CD4-positive, alpha-beta T cell (primary cell): Measurements from ENCODE around the gene PAK3. TPM values are rescaled to one million over a fixed set of nuclear protein-coding genes. Genes with fewer than 3 reads are reported as not detected.

ENCODE experiments used
- ATAC-seq: fragments of 200-7000 bp; cut with Tn5 transposase; one replicate; pipeline ENCODE4 v1.10.0; 2022; ENCODE audit warnings: mild to moderate bottlenecking; ENCODE audit not compliant: poor library complexity
- CTCF ChIA-PET: fragments of 350-600 bp; sonication (Branson Sonifier 250); formaldehyde crosslinking; loops from one replicate; lab custom pipeline; 2021; ENCODE audit warnings: antibody characterized with exemption, inconsistent platforms; lab: Charles Lee
- POLR2A ChIA-PET: fragments of 350-600 bp; sonication (Branson Sonifier 250); formaldehyde crosslinking; loops from one replicate; lab custom pipeline; 2021; ENCODE audit warnings: antibody characterized with exemption, inconsistent platforms; lab: Charles Lee
- DNase-seq, 14 experiments: peaks; one replicate each; pipeline ENCODE4 v3.0.0-alpha.2; 2013 to 2020; ENCODE audit warnings: mixed read lengths in 2 of 14
- H3K27ac ChIP-seq, 2 donors: one replicate each; pipeline versions ENCODE4 v1.5.1 to v1.7.0; 2013; ENCODE audit warnings: low read length in 2 of 2, low read depth in 1 of 2, mild to moderate bottlenecking in 1 of 2
- H3K27me3 ChIP-seq, 2 experiments: 1 replicate in 1 of 2; 2 replicates in 1 of 2; pipeline versions ENCODE4 v1.6.1 to v1.7.0; 2013; ENCODE audit warnings: low read length in 2 of 2, control low read depth in 1 of 2, mild to moderate bottlenecking in 1 of 2, moderate library complexity in 1 of 2; ENCODE audit not compliant: insufficient read depth in 2 of 2, control insufficient read depth in 1 of 2
- H3K36me3 ChIP-seq: one replicate; pipeline ENCODE4 v1.6.1; 2013; ENCODE audit warnings: low read length, control low read depth; ENCODE audit not compliant: insufficient read depth
- H3K4me1 ChIP-seq: one replicate; pipeline ENCODE4 v1.6.1; 2013; ENCODE audit warnings: low read length, control low read depth; ENCODE audit not compliant: insufficient read depth
- H3K4me3 ChIP-seq: one replicate; pipeline ENCODE4 v1.5.1; 2013; ENCODE audit warnings: mild to moderate bottlenecking, low read length, moderate library complexity
- H3K9me3 ChIP-seq, 2 experiments: 1 replicate in 1 of 2; 2 replicates in 1 of 2; pipeline versions ENCODE4 v1.6.1 to v1.7.0; 2013; ENCODE audit warnings: low read length in 2 of 2, mild to moderate bottlenecking in 2 of 2, control low read depth in 1 of 2, moderate library complexity in 1 of 2; ENCODE audit not compliant: control insufficient read depth in 1 of 2, insufficient read depth in 1 of 2
- H3K27ac Mint-ChIP-seq: one replicate; pipeline ENCODE4 v1.8.0; 2020; ENCODE audit warnings: mixed read lengths
- H3K27me3 Mint-ChIP-seq: one replicate; pipeline ENCODE4 v1.8.0; 2021; ENCODE audit warnings: mixed read lengths
- H3K36me3 Mint-ChIP-seq: one replicate; pipeline ENCODE4 v1.8.0; 2021; ENCODE audit warnings: low read depth, mixed read lengths
- H3K4me1 Mint-ChIP-seq: one replicate; pipeline ENCODE4 v1.8.0; 2021; ENCODE audit warnings: low read depth, mixed read lengths
- H3K4me3 Mint-ChIP-seq: one replicate; pipeline ENCODE4 v1.8.0; 2020; ENCODE audit warnings: mild to moderate bottlenecking, mixed read lengths
- H3K9me3 Mint-ChIP-seq: one replicate; pipeline ENCODE4 v1.8.0; 2020; ENCODE audit warnings: mixed read lengths
- intact Hi-C, 2 experiments: fragments of 100-400 bp; cut with DNase I in 1 of 2; cut with micrococcal nuclease in 1 of 2; formaldehyde crosslinking; loops; one replicate each; pipeline versions ENCODE4 v1.15.1 to v1.9.0; 2023 to 2025; cut with DNase I, micrococcal nuclease
- total RNA-seq, 174 experiments: library from RNA in 2 of 174; stranded (reverse) in 2 of 174; gene quantifications; one replicate each; pipeline ENCODE4 v1.2.3 and lab custom pipeline; 2021 to 2026
- TF ChIP-seq, protein P1 (sequence below): fragments of 200-600 bp; IDR thresholded peaks from one replicate; pipeline ENCODE4 v1.8.0; 2022; ENCODE audit warnings: antibody characterized with exemption, mild to moderate bottlenecking

The PAK3 gene
- total RNA-seq, 2 experiments from 2014 or later: 1.5 to 1.9 TPM

DNA sequence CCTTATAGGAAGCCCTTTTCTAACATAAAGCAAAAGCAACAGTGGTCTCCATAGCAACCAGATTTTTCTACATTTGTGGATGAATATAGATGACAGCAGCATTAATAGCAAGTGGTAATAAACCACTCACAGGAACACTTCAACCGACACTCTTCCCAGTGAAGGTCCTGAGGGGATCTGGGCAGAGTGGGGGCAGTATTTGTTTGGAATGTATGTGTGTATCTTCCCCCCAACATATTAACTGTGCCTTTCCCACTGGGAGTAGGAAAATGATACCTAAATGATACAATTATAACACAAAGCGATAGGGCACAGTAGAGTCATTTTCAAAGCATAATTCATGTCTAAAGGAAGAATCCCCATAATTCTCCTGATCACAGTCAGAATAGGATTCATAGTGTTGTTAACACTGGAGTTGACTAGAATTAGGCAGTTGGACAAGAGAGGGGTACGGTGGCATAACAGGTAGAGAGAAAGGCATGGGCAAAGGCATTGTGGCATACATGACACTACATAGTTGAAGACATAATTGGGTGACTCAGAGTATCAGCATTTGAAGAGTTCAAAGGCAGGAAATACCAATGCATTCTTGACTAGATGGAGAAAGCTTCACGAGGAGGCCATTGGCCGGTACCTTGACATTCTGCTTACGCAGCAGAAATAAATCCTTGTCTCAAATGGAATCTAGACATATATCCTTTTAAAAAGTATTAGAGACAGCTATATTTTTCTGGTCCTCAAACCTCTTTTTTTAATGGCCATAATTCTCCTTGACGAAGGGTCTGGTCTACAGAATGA is 159.1 kb downstream of the PAK3 start:
- Histone ChIP-seq H3K9me3 (no peaks in the 10 kb centered on the region), H3K27ac (no peak overlapping the region), H3K36me3 (no peaks in the 10 kb centered on the region), H3K4me1 (no peaks in the 10 kb centered on the region), H3K4me3 (no peak overlapping the region), H3K27me3 (no peaks in the 10 kb centered on the region)
- H3K27ac Mint-ChIP-seq: no peak overlapping the region
- intact Hi-C loops: no loop called here
- ChIA-PET POLR2A (no interaction called here), CTCF (no interaction called here)
- no peaks in the 10 kb centered on the region for H3K27me3 Mint-ChIP-seq
- H3K4me1 Mint-ChIP-seq: no peaks in the 10 kb centered on the region
- TF ChIP-seq, protein P1, sequence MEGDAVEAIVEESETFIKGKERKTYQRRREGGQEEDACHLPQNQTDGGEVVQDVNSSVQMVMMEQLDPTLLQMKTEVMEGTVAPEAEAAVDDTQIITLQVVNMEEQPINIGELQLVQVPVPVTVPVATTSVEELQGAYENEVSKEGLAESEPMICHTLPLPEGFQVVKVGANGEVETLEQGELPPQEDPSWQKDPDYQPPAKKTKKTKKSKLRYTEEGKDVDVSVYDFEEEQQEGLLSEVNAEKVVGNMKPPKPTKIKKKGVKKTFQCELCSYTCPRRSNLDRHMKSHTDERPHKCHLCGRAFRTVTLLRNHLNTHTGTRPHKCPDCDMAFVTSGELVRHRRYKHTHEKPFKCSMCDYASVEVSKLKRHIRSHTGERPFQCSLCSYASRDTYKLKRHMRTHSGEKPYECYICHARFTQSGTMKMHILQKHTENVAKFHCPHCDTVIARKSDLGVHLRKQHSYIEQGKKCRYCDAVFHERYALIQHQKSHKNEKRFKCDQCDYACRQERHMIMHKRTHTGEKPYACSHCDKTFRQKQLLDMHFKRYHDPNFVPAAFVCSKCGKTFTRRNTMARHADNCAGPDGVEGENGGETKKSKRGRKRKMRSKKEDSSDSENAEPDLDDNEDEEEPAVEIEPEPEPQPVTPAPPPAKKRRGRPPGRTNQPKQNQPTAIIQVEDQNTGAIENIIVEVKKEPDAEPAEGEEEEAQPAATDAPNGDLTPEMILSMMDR: no peak
- H3K4me3 Mint-ChIP-seq: no peak overlapping the region
- no peak for DNase-seq
- H3K9me3 Mint-ChIP-seq: no peaks in the 10 kb centered on the region
- ATAC-seq: no peak
- H3K36me3 Mint-ChIP-seq: no peaks in the 10 kb centered on the region

GRCh38 chrX:111257733-111258132 is 161.7 kb downstream of the PAK3 start:
- Mint-ChIP-seq H3K27me3 (no peaks in the 10 kb centered on the region), H3K4me3 (no peak overlapping the region), H3K36me3 (no peaks in the 10 kb centered on the region), H3K9me3 (no peaks in the 10 kb centered on the region), H3K27ac (no peak overlapping the region), H3K4me1 (no peaks in the 10 kb centered on the region)
- TF ChIP-seq, protein P1: no peak
- no peak overlapping the region for H3K4me3 ChIP-seq
- H3K27me3 ChIP-seq: no peaks in the 10 kb centered on the region
- intact Hi-C loops: no loop called here
- ChIA-PET POLR2A (no interaction called here), CTCF (no interaction called here)
- no peaks in the 10 kb centered on the region for H3K36me3 ChIP-seq
- H3K4me1 ChIP-seq: no peaks in the 10 kb centered on the region
- no peaks in the 10 kb centered on the region for H3K9me3 ChIP-seq
- DNase-seq (no peak), ATAC-seq (no peak)
- H3K27ac ChIP-seq: no peak overlapping the region

- Histone ChIP-seq H3K4me1 (no peaks in the 10 kb centered on the region), H3K27ac (no peak overlapping the region), H3K9me3 (no peaks in the 10 kb centered on the region), H3K27me3 (no peaks in the 10 kb centered on the region), H3K36me3 (no peaks in the 10 kb centered on the region), H3K4me3 (no peak overlapping the region)
- no peak for ATAC-seq
- H3K27me3 Mint-ChIP-seq: no peaks in the 10 kb centered on the region
- intact Hi-C loops: no loop called here
- TF ChIP-seq, protein P1: no peak
- no peak overlapping the region for H3K4me3 Mint-ChIP-seq
- H3K36me3 Mint-ChIP-seq: no peaks in the 10 kb centered on the region
- no peak overlapping the region for H3K27ac Mint-ChIP-seq
- POLR2A ChIA-PET: no interaction called here
- no peak for DNase-seq
- H3K4me1 Mint-ChIP-seq: no peaks in the 10 kb centered on the region
- no peaks in the 10 kb centered on the region for H3K9me3 Mint-ChIP-seq
- CTCF ChIA-PET: no interaction called here
Observed at GRCh38 chrX:111259559-111259958, 163.6 kb downstream of the PAK3 start.
